GM12864 (cell line): ENCODE results near the gene TPPP.

Experiments
- DNase-seq: peaks from one replicate; pipeline ENCODE4 v3.0.0-alpha.2; 2011; ENCODE audit warnings: low read depth
- H3K4me3 ChIP-seq: 2 replicates; pipeline ENCODE4 v1.5.1; 2011; ENCODE audit warnings: mild to moderate bottlenecking, low read depth, low read length, control low read depth
- CTCF ChIP-seq: IDR thresholded peaks from 2 replicates; pipeline ENCODE4 v1.5.1; 2011; ENCODE audit warnings: low read depth, mild to moderate bottlenecking, moderate library complexity, low read length, control low read depth, inconsistent platforms; ENCODE audit errors: missing control alignments

The TPPP gene

DNA sequence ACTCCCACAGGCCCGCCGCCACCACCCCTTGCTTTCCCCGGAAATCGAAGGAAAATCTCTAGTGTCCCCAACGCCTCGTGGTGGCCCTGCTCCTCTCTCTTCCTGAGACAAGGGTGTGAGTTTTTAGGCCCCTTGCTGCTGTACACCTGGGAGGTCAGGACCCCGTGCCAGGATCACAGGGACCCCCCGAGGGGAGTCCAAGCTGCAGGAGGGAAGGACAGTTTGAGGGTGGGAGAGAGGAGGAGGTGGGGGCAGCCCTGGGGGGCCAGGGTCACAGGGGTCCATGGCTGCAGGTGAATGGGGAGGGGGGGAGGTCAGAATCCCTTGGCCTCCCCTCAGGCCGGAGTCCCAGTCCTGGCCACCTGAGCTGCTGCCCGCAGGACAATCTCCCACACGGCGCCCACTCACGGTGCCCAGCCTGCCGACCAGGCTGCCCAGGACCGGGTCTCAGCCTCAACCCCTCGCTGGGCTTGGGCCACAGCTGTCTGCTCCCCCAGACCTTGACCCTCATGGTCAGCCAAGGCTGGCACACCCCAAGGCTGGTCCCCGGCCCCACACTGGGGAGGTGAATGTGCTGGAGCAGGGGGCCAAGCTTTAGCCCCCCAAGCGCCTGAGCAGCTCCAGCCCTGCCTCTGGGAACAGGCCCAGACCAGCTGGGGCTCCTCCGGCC, 19.9 kb downstream of the TPPP start:
- no peak overlapping the region for H3K4me3 ChIP-seq
- DNase-seq = no peak
- TF ChIP-seq CTCF = no peak

GRCh38 chr5:672329-673160, 20.6 kb downstream of the TPPP start:
- no peak for TF ChIP-seq CTCF
- no peak overlapping the region for H3K4me3 ChIP-seq
- no peak for DNase-seq

DNA sequence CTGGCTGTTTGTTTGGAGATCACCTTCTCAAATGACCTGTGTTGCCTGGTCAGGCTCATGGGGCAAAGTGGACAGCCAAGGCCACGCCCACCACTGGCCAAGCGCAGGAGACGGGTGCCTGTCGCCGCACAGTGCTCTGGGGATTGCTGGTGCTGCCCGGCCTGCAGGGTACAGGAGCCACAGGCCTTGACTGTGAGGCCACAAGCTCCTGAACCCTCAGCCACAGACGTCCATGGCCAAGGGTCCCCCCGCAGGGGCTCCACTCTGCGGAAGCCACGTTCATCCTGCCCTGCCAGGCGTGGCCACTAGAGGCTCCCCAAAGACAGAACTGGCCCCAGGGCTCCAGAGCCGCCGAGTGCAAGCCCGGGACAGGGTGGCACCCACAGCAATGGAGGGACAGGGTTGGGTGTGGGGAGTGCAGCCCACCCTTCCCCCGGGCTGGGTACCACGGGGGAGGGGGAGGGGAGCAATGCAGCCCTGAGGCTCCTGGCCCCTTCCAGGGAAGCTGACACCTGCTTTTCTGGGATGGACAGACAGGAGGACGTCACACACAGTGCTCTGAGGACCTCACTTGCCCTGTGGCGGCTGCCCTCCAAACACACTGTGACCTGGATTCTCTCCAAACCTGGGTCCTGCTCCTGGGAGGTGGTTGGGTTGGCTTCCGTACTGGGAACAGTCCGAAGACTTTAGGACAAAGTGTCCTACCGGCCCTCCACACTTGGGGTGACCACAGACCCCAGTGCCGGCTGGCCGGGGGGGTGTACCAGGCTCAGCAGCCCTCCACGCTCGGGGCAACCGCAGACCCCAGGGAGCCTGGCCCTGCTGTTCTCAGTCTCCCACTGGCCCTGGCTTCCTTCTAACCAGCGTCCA, 21.5 kb downstream of the TPPP start:
- H3K4me3 ChIP-seq = no peak overlapping the region
- DNase-seq = no peak
- TF ChIP-seq CTCF = peak; percentile 92

- H3K4me3 ChIP-seq = no peak overlapping the region
- DNase-seq = no peak
- TF ChIP-seq CTCF = no peak
Observed at GRCh38 chr5:670396-671270, 22.5 kb downstream of the TPPP start.

GRCh38 chr5:669842-670395, 23.2 kb downstream of the TPPP start:
- TF ChIP-seq CTCF = no peak
- no peak overlapping the region for H3K4me3 ChIP-seq
- no peak for DNase-seq
